ENCODE data around the gene GNB3. TPM values are rescaled to one million over a fixed set of nuclear protein-coding genes. Genes with fewer than 3 reads are reported as not detected.
A peak's percentile ranks its signal among the peaks of the same experiment; 100 is the strongest.
"Not testable (repeated sequence)": the region's sequence is repeated elsewhere in the genome, so short reads cannot be mapped to it uniquely, and the experiment has no call there.

The GNB3 gene
- total and polyA plus RNA-seq, 4 donors, result 2.5 to 27.0 (median 8.5) TPM

- H3K27ac ChIP-seq (ENCODE audit: low read depth, low read length), result peak overlapping the region; percentile 86
- peaks cover 25% of the 10 kb centered on the region for H3K4me1 ChIP-seq (ENCODE audit: control insufficient read depth, insufficient read depth, low read length)
- H3K9me3 ChIP-seq (ENCODE audit: control insufficient read depth, insufficient read depth, low read length), result no peaks in the 10 kb centered on the region
- H3K36me3 ChIP-seq (ENCODE audit: control insufficient read depth, insufficient read depth, low read length), result peaks cover 71% of the 10 kb centered on the region
- WGBS (ENCODE audit: insufficient coverage), result 76% methylated on average over 6 of the region's 19 CpGs
- no peak overlapping the region for H3K4me3 ChIP-seq (ENCODE audit: low read depth, low read length)
- no peaks in the 10 kb centered on the region for H3K27me3 ChIP-seq (ENCODE audit: control insufficient read depth, insufficient read depth, low read length)
- no peak for DNase-seq (ENCODE audit: low read depth in 4 of 6, low spot score in 6 of 6)
Observed at GRCh38 chr12:6866163-6866919, 25.6 kb downstream of the GNB3 start.

GRCh38 chr12:6866920-6867412 lies 26.2 kb downstream of the GNB3 start:
- H3K36me3 ChIP-seq (ENCODE audit: control insufficient read depth, insufficient read depth, low read length), result peaks cover 71% of the 10 kb centered on the region
- no peaks in the 10 kb centered on the region for H3K9me3 ChIP-seq (ENCODE audit: control insufficient read depth, insufficient read depth, low read length)
- peak overlapping the region; percentile 69 for H3K4me3 ChIP-seq (ENCODE audit: low read depth, low read length)
- 4% methylated on average over 32 of the region's 33 CpGs for WGBS (ENCODE audit: insufficient coverage)
- peak in 2 of 6 donors; percentile 5 to 50 for DNase-seq (ENCODE audit: low read depth in 4 of 6, low spot score in 6 of 6)
- no peaks in the 10 kb centered on the region for H3K27me3 ChIP-seq (ENCODE audit: control insufficient read depth, insufficient read depth, low read length)
- H3K4me1 ChIP-seq (ENCODE audit: control insufficient read depth, insufficient read depth, low read length), result peaks cover 32% of the 10 kb centered on the region
- H3K27ac ChIP-seq (ENCODE audit: low read depth, low read length), result peak overlapping the region; percentile 86

- Histone ChIP-seq H3K36me3 (ENCODE audit: control insufficient read depth, insufficient read depth, low read length) (peaks cover 68% of the 10 kb centered on the region), H3K27me3 (ENCODE audit: control insufficient read depth, insufficient read depth, low read length) (no peaks in the 10 kb centered on the region), H3K27ac (ENCODE audit: low read depth, low read length) (peak within 1 kb of the TSS; percentile 86), H3K9me3 (ENCODE audit: control insufficient read depth, insufficient read depth, low read length) (no peaks in the 10 kb centered on the region), H3K4me1 (ENCODE audit: control insufficient read depth, insufficient read depth, low read length) (peaks cover 38% of the 10 kb centered on the region), H3K4me3 (ENCODE audit: low read depth, low read length) (peak within 1 kb of the TSS; percentile 69)
- WGBS (ENCODE audit: insufficient coverage), result under 1% methylated on average over 86 of the region's 86 CpGs
- peak in 5 of 6 donors; percentile 47 to 91 (median 73) for DNase-seq (ENCODE audit: low read depth in 4 of 6, low spot score in 6 of 6)
Observed at GRCh38 chr12:6867413-6868210, 26.9 kb downstream of the GNB3 start, which contains the start of gene TPI1. Gene TPI1 (plus strand): TSS chr12:6867531. CDS start chr12:6867567, 36 bp downstream.

GRCh38 chr12:6868211-6869048 lies 27.7 kb downstream of the GNB3 start:
- H3K36me3 ChIP-seq (ENCODE audit: control insufficient read depth, insufficient read depth, low read length), result peaks cover 62% of the 10 kb centered on the region
- DNase-seq (ENCODE audit: low read depth in 4 of 6, low spot score in 6 of 6), result peak in 2 of 6 donors; percentile 43 to 51
- under 1% methylated on average over 13 of the region's 22 CpGs for WGBS (ENCODE audit: insufficient coverage)
- H3K9me3 ChIP-seq (ENCODE audit: control insufficient read depth, insufficient read depth, low read length), result no peaks in the 10 kb centered on the region
- H3K27me3 ChIP-seq (ENCODE audit: control insufficient read depth, insufficient read depth, low read length), result no peaks in the 10 kb centered on the region
- peak overlapping the region; percentile 86 for H3K27ac ChIP-seq (ENCODE audit: low read depth, low read length)
- peak overlapping the region; percentile 69 for H3K4me3 ChIP-seq (ENCODE audit: low read depth, low read length)
- peaks cover 42% of the 10 kb centered on the region for H3K4me1 ChIP-seq (ENCODE audit: control insufficient read depth, insufficient read depth, low read length)

GRCh38 chr12:6869049-6870021 lies 28.6 kb downstream of the GNB3 start:
- H3K4me1 ChIP-seq (ENCODE audit: control insufficient read depth, insufficient read depth, low read length), result peaks cover 51% of the 10 kb centered on the region
- no peaks in the 10 kb centered on the region for H3K9me3 ChIP-seq (ENCODE audit: control insufficient read depth, insufficient read depth, low read length)
- WGBS (ENCODE audit: insufficient coverage), result 30% methylated on average over 12 of the region's 12 CpGs
- peak overlapping the region; percentile 69 for H3K4me3 ChIP-seq (ENCODE audit: low read depth, low read length)
- peaks cover 53% of the 10 kb centered on the region for H3K36me3 ChIP-seq (ENCODE audit: control insufficient read depth, insufficient read depth, low read length)
- no peak overlapping the region for H3K27ac ChIP-seq (ENCODE audit: low read depth, low read length)
- DNase-seq (ENCODE audit: low read depth in 4 of 6, low spot score in 6 of 6), result peak in 5 of 6 donors; percentile 59 to 94 (median 70)
- no peaks in the 10 kb centered on the region for H3K27me3 ChIP-seq (ENCODE audit: control insufficient read depth, insufficient read depth, low read length)

- peaks cover 43% of the 10 kb centered on the region for H3K36me3 ChIP-seq (ENCODE audit: control insufficient read depth, insufficient read depth, low read length)
- not testable (repeated sequence) for H3K27me3 ChIP-seq (ENCODE audit: control insufficient read depth, insufficient read depth, low read length); H3K4me3 ChIP-seq (ENCODE audit: low read depth, low read length); DNase-seq (ENCODE audit: low read depth in 4 of 6, low spot score in 6 of 6); H3K9me3 ChIP-seq (ENCODE audit: control insufficient read depth, insufficient read depth, low read length); H3K27ac ChIP-seq (ENCODE audit: low read depth, low read length)
- peaks cover 56% of the 10 kb centered on the region for H3K4me1 ChIP-seq (ENCODE audit: control insufficient read depth, insufficient read depth, low read length)
- 100% methylated on average over 1 of the region's 4 CpGs for WGBS (ENCODE audit: insufficient coverage)
Observed at GRCh38 chr12:6870304-6870703, 29.6 kb downstream of the GNB3 start.

- Histone ChIP-seq H3K36me3 (ENCODE audit: control insufficient read depth, insufficient read depth, low read length) (peaks cover 33% of the 10 kb centered on the region), H3K27ac (ENCODE audit: low read depth, low read length) (no peak overlapping the region), H3K4me1 (ENCODE audit: control insufficient read depth, insufficient read depth, low read length) (peaks cover 56% of the 10 kb centered on the region), H3K27me3 (ENCODE audit: control insufficient read depth, insufficient read depth, low read length) (no peaks in the 10 kb centered on the region), H3K4me3 (ENCODE audit: low read depth, low read length) (peak overlapping the region; percentile 73), H3K9me3 (ENCODE audit: control insufficient read depth, insufficient read depth, low read length) (no peaks in the 10 kb centered on the region)
- 80% methylated on average over 11 of the region's 12 CpGs for WGBS (ENCODE audit: insufficient coverage)
- DNase-seq (ENCODE audit: low read depth in 4 of 6, low spot score in 6 of 6), result no peak
Observed at GRCh38 chr12:6871052-6871957, 30.6 kb downstream of the GNB3 start.

Measured in spinal cord (tissue), 10 donors.